Astrocyte (in vitro differentiated cells and primary cell): ENCODE data around the gene TMPRSS6.

Experiments used
- EZH2 ChIP-seq: IDR thresholded peaks from 2 replicates; pipeline ENCODE4 v1.6.1; 2012; ENCODE audit warnings: mild to moderate bottlenecking, low read length, inconsistent platforms; ENCODE audit not compliant: insufficient read depth
- TF ChIP-seq, protein P1 (sequence below): IDR thresholded peaks from 2 replicates; pipeline ENCODE4 v1.5.1; 2011; ENCODE audit warnings: low read depth, mild to moderate bottlenecking, inconsistent platforms, low read length, moderate library complexity; ENCODE audit not compliant: insufficient read depth

DNA sequence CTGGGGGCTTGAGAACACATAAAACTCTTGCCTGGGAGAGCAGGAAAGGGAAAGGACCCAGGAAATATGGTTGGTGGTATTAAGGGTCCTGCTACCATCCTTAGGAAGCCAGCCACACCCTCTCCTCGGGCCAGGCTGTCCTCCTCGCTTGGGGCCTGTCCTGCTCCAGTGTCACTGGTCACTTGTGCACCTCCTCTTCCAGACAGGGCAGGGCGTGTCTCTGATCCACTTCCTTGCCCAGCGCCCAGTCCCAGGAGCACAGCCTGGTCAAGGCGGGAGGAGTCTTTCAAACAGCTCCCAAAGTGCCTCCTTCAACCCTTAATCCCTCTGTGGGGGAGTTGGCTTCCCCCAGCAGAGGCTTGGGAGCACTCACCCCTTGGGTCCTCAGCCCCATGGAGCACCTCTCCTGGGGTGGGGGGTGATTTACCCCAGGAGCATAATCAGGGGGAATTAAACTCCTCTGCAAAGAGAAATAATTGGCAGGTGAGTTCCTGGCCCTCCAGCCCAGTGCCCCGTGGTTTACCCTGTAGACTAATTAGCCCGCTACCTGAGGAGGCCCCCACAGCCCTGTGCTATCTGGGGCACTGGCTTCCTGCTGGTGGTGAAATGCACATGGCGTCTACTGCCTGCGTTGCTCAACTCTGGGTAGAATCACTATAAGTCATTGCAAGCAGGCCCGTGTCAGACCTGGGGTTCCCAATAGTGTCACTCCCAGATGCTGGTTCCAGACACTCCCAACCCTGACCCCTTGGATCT is 8.0 kb downstream of the TMPRSS6 start:
- TF ChIP-seq, protein P1, sequence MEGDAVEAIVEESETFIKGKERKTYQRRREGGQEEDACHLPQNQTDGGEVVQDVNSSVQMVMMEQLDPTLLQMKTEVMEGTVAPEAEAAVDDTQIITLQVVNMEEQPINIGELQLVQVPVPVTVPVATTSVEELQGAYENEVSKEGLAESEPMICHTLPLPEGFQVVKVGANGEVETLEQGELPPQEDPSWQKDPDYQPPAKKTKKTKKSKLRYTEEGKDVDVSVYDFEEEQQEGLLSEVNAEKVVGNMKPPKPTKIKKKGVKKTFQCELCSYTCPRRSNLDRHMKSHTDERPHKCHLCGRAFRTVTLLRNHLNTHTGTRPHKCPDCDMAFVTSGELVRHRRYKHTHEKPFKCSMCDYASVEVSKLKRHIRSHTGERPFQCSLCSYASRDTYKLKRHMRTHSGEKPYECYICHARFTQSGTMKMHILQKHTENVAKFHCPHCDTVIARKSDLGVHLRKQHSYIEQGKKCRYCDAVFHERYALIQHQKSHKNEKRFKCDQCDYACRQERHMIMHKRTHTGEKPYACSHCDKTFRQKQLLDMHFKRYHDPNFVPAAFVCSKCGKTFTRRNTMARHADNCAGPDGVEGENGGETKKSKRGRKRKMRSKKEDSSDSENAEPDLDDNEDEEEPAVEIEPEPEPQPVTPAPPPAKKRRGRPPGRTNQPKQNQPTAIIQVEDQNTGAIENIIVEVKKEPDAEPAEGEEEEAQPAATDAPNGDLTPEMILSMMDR, result no peak
- no peak for TF ChIP-seq EZH2
